ENCODE measurements around the gene SCYL3. TPM values are rescaled to one million over a fixed set of nuclear protein-coding genes. Genes with fewer than 3 reads are reported as not detected.

Gene SCYL3
- total RNA-seq, 1 experiment from 2014 or later: 5.9 TPM

GRCh38 chr1:169859001-169859400 lies 34.7 kb downstream of the SCYL3 start:
- CTCF ChIA-PET: interaction anchor here (0.6 kb wide), 1 partner anchor 8 kb away, joined by 3 read pairs; no protein-coding TSS in a partner anchor
- Mint-ChIP-seq H3K4me1 (ENCODE audit: low read depth, unreplicated experiment) (no peaks in the 10 kb centered on the region), H3K36me3 (ENCODE audit: insufficient read depth, unreplicated experiment) (peaks cover 58% of the 10 kb centered on the region), H3K4me3 (ENCODE audit: unreplicated experiment) (no peak overlapping the region), H3K27ac (ENCODE audit: unreplicated experiment) (no peak overlapping the region), H3K9me3 (ENCODE audit: unreplicated experiment) (no peaks in the 10 kb centered on the region), H3K27me3 (ENCODE audit: insufficient read depth, unreplicated experiment) (no peaks in the 10 kb centered on the region)
- no peaks in the 10 kb centered on the region for H3K4me1 ChIP-seq
- DNase-seq: no peak
- POLR2A ChIA-PET: no interaction called here
- no peaks in the 10 kb centered on the region for H3K9me3 ChIP-seq
- no peaks in the 10 kb centered on the region for H3K27me3 ChIP-seq (replicated peaks; ENCODE audit: control insufficient read depth, insufficient read depth, low read length)
- no TSS peak for BruUV-seq (replicated peaks)
- H3K36me3 ChIP-seq (ENCODE audit: control insufficient read depth, insufficient read depth, low read length): peaks cover 1% of the 10 kb centered on the region; the same call in 1 of the 2 replicates
- H3K4me3 ChIP-seq (ENCODE audit: low read depth, low read length): no peak overlapping the region
- intact Hi-C loops (cut with micrococcal nuclease; ENCODE audit: unreplicated experiment): no loop called here
- TF ChIP-seq CTCF (IDR thresholded peaks at IDR 0.05; ENCODE audit: insufficient read depth in 1 of 2, low read depth in 1 of 2, low read length in 1 of 2, severe bottlenecking in 1 of 2, unreplicated experiment in 1 of 2): no peak

GRCh38 chr1:169858467-169858866 lies 35.2 kb downstream of the SCYL3 start:
- Mint-ChIP-seq H3K36me3 (ENCODE audit: insufficient read depth, unreplicated experiment) (peaks cover 58% of the 10 kb centered on the region), H3K9me3 (ENCODE audit: unreplicated experiment) (no peaks in the 10 kb centered on the region), H3K4me3 (ENCODE audit: unreplicated experiment) (no peak overlapping the region), H3K27me3 (ENCODE audit: insufficient read depth, unreplicated experiment) (no peaks in the 10 kb centered on the region), H3K27ac (ENCODE audit: unreplicated experiment) (no peak overlapping the region), H3K4me1 (ENCODE audit: low read depth, unreplicated experiment) (no peaks in the 10 kb centered on the region)
- no peak for TF ChIP-seq CTCF (IDR thresholded peaks at IDR 0.05; ENCODE audit: insufficient read depth in 1 of 2, low read depth in 1 of 2, low read length in 1 of 2, severe bottlenecking in 1 of 2, unreplicated experiment in 1 of 2)
- Histone ChIP-seq H3K4me3 (ENCODE audit: low read depth, low read length) (no peak overlapping the region), H3K9me3 (no peaks in the 10 kb centered on the region), H3K36me3 (ENCODE audit: control insufficient read depth, insufficient read depth, low read length) (peaks cover 1% of the 10 kb centered on the region; the same call in 1 of the 2 replicates), H3K4me1 (no peaks in the 10 kb centered on the region), H3K27me3 (replicated peaks; ENCODE audit: control insufficient read depth, insufficient read depth, low read length) (no peaks in the 10 kb centered on the region)
- DNase-seq: no peak
- POLR2A ChIA-PET: no interaction called here
- no TSS peak for BruUV-seq (replicated peaks)
- intact Hi-C loops (cut with micrococcal nuclease; ENCODE audit: unreplicated experiment): no loop called here
- CTCF ChIA-PET: no interaction called here

- Mint-ChIP-seq H3K27ac (ENCODE audit: unreplicated experiment) (peak overlapping the region; percentile 7), H3K36me3 (ENCODE audit: insufficient read depth, unreplicated experiment) (peaks cover 66% of the 10 kb centered on the region), H3K4me1 (ENCODE audit: low read depth, unreplicated experiment) (peaks cover 8% of the 10 kb centered on the region), H3K9me3 (ENCODE audit: unreplicated experiment) (no peaks in the 10 kb centered on the region), H3K27me3 (ENCODE audit: insufficient read depth, unreplicated experiment) (no peaks in the 10 kb centered on the region), H3K4me3 (ENCODE audit: unreplicated experiment) (no peak overlapping the region)
- TSS peak; percentile 9 for BruUV-seq (replicated peaks)
- Histone ChIP-seq H3K9me3 (no peaks in the 10 kb centered on the region), H3K36me3 (ENCODE audit: control insufficient read depth, insufficient read depth, low read length) (0 out of 2 replicates have a peak, but pooled peaks cover 1% of the 10 kb centered on the region), H3K4me3 (ENCODE audit: low read depth, low read length) (no peak overlapping the region), H3K27me3 (replicated peaks; ENCODE audit: control insufficient read depth, insufficient read depth, low read length) (no peaks in the 10 kb centered on the region), H3K4me1 (peaks cover 13% of the 10 kb centered on the region)
- DNase-seq: no peak
- POLR2A ChIA-PET: no interaction called here
- intact Hi-C loops (cut with micrococcal nuclease; ENCODE audit: unreplicated experiment): no loop called here
- CTCF ChIA-PET: no interaction called here
- TF ChIP-seq CTCF (IDR thresholded peaks at IDR 0.05; ENCODE audit: insufficient read depth in 1 of 2, low read depth in 1 of 2, low read length in 1 of 2, severe bottlenecking in 1 of 2, unreplicated experiment in 1 of 2): no peak
Measured at GRCh38 chr1:169853341-169853740, 40.4 kb downstream of the SCYL3 start.
